UCSD-AML1 (cell line): ENCODE measurements around the gene FAM20C.

Source experiments
- DNase-seq: peaks from one replicate; lab custom pipeline; 2025; ENCODE audit not compliant: unreplicated experiment; lab: John Stamatoyannopoulos, UW

The FAM20C gene

GRCh38 chr7:266851-267840, 74.8 kb downstream of the FAM20C start:
- DNase-seq: no peak

GRCh38 chr7:268991-269390, 76.6 kb downstream of the FAM20C start:
- no peak for DNase-seq

GRCh38 chr7:269721-270120, 77.3 kb downstream of the FAM20C start:
- no peak for DNase-seq

GRCh38 chr7:270351-270983, 78.1 kb downstream of the FAM20C start:
- DNase-seq: no peak

GRCh38 chr7:271266-272107, 79.1 kb downstream of the FAM20C start:
- DNase-seq: no peak

GRCh38 chr7:272108-272615, 79.8 kb downstream of the FAM20C start:
- DNase-seq: no peak

- no peak for DNase-seq
Measured at GRCh38 chr7:272631-273030, 80.3 kb downstream of the FAM20C start.

- DNase-seq: no peak
Measured at GRCh38 chr7:273327-273726, 81.0 kb downstream of the FAM20C start.

GRCh38 chr7:274266-274665, 81.9 kb downstream of the FAM20C start:
- DNase-seq: no peak

- no peak for DNase-seq
Measured at GRCh38 chr7:276230-276835, 84.0 kb downstream of the FAM20C start.

GRCh38 chr7:277228-277627, 84.9 kb downstream of the FAM20C start:
- no peak for DNase-seq

- DNase-seq: no peak
Measured at GRCh38 chr7:278081-278480, 85.7 kb downstream of the FAM20C start.

- DNase-seq: no peak
Measured at GRCh38 chr7:279821-280220, 87.5 kb downstream of the FAM20C start.

- DNase-seq: no peak
Measured at GRCh38 chr7:280461-280860, 88.1 kb downstream of the FAM20C start.

GRCh38 chr7:281637-282036, 89.3 kb downstream of the FAM20C start:
- no peak for DNase-seq

GRCh38 chr7:282621-283020, 90.2 kb downstream of the FAM20C start:
- DNase-seq: no peak

GRCh38 chr7:284762-285722, 92.7 kb downstream of the FAM20C start:
- DNase-seq: no peak

- DNase-seq: no peak
Measured at GRCh38 chr7:285731-286130, 93.4 kb downstream of the FAM20C start.

- no peak for DNase-seq
Measured at GRCh38 chr7:286266-286665, 93.9 kb downstream of the FAM20C start.

- no peak for DNase-seq
Measured at GRCh38 chr7:288671-289101, 96.3 kb downstream of the FAM20C start.
